HG03558 (cell line): ENCODE results near the gene SH3RF3.
"Not testable (repeated sequence)": the region's sequence is repeated elsewhere in the genome, so short reads cannot be mapped to it uniquely, and the experiment has no call there.

ENCODE experiments used
- ATAC-seq: cut with Tn5 transposase; IDR thresholded peaks from one replicate; pipeline ENCODE4 v1.9.1; 2021; ENCODE audit warnings: moderate number of reproducible peaks; ENCODE audit not compliant: unreplicated experiment; ENCODE audit errors: extremely low read depth

The SH3RF3 gene

DNA sequence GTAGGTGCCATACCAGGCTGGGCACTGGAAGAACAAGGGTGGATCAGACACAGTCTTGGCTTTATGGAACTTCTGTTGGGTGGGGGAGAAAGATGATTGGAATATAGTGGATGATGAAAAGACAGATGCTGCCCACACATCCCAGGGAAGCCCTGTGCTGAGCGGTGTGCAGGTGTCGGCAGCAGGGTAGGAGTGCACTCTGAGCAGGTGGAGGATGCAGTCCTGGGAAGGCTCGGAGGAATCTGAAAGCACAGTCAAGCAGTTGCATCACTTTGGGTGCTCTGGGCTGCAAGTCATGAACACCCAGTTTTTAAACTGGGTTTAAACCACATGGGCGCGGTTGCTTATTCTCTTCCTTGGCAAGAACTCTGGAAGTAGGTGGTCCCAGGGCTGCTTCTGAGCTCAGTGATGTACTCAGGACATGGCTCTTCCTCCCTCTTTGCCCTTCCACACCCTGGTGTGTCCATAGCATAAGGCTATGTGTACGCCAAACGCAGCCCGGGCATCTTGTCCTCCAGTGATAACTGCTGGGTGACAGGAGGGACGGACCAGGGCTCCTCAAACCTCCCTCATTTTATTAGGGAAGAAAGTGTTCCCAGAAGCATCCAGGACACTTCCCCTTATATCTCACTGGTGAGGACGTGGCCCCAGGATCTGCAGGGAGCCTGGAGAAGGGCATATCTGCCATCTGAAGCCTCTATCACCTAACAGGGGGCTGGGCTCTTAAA lies 84.0 kb downstream of the SH3RF3 start:
- ATAC-seq, result no peak

DNA sequence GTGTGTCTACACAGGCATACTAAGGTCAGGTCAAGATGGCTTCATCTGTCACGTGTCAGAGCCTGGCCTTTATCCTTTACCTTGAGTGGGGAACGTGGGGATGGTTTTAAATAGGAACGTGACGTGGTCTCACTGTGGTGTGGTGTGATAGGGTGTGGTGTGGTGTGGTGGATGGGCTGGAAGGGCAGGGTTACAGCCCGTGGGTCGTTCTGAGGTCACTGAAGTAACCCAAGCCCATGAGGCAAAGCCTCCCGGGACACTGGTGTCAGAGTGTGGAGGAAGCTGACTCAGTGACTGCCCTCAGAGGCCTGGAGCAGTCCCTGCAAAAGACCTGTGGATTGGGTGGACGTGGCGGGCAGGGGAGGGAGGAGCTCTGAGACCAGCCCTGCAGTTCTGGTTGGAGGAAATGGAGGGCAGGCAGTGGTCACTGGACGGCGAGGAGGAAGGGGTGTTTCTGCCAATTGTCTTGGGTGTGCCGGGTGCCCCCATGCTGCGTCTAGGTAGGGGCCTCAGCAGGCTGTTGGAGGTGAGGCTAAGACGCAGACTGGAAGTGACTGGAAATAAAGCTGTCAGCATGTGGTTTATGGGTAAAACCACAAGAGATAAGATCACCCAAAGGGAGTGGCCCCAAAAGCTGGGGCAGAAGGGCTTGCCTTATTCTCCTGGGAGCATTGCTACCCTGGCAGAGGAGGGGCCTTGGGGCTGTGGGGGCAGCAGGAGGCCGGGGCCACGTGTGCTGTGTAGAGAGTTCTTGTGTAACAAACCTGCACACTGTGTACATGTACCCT lies 84.8 kb downstream of the SH3RF3 start:
- peak; percentile 41 for ATAC-seq

DNA sequence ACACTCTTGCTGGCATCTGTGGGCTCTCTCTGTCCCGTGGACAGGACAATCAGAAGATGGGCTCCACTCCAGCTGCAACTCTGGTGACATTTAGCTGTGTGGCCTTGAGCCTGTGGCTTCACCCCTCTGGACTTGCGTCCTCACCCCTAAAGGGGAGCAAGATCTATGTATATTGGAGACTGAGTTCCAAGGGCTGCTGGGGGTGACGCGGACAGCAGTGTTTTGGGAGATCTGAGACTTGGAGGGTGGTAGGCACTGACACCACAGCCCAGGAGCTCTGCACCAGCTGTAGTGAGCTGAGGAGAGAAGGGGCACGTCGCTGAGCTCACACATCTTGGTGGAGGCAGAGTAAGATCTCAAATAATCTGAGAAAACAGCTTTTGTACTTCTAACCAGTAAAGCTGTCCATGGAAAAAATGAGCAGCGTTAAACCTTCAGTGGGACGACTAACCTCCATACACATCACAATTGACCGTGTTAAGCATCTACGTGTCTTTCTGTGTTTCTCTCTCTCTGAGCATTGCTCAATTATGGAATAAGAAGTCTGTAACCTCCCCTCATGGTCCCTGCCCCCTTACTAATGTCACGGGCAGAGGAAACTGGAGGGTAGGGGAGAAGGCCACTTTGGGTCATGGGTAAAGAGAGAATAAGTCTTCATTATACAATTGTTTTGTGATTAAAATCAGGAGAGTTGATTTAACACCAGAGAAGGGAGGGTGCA lies 85.8 kb downstream of the SH3RF3 start:
- ATAC-seq, result no peak

DNA sequence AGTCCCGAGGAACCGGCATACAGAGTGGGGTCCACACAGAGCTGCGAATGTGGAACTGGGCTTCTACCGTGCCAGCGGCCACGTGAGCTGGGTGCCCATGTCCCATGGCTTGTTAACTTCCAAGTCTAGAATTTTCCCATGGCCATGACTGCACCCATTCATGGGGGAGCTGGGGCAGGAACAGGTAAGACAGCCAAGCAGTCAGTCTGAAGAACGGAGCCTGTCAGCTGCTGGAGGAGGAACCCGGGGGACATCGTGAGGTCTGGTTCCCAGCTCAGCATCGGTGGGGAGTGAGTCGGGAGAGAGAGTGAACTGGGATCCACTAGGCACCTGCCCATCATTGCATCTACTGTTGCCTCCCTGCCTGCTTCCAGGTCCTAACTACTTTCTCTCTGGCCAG lies 86.9 kb downstream of the SH3RF3 start:
- ATAC-seq, result no peak

DNA sequence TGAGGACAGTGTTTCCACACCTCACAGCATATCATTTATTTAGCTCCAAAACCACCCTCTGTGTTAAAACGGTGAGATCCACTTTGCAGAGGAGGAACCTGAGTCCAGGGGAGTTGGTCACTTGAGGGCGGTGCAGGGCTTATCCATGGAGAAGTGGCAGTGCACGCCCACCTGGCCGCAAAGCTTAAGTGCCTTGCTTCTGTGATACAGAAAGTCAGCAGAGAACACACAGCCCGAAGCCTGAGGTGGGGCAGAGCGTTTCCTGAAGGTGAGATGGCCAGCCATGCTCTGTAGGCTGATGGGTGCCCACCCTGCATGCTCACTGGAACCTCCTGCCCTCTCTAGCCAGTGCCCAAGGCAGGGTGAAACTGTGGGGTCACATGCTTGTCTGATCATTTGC lies 87.3 kb downstream of the SH3RF3 start:
- no peak for ATAC-seq

DNA sequence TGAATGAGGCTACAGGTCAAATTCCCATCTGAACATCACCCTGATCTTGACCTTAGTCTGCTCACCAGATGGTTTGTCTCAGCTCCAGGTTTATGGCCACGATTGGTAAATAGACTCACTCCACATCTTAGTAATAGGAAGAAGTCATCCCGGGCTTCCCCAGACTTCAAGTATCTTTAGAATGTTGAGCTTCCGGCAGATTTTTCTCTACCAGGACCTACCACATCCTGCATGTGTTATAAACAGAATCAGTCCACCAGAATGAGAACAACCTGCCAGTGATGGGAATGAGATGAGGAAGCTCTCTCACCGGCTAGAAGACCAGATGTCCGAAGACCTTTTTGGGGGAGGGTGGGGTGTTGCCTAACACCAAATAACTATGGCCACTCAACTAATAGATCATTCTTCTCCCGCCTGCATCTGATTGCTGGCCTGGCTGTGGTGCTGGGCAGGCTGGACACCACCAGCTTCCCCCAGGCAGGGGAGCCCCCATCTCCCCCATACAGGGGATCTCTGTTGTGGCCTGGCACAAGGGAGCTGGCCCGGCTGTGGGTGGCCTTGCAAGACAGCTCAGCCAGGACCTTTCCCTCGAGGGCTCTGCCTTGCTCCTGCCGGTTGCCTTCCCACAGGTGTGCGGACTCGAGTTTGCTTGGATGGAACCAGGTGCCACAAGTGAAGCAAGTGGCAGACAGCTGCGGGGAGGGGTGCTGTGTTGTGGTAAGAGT lies 88.5 kb downstream of the SH3RF3 start:
- no peak for ATAC-seq

DNA sequence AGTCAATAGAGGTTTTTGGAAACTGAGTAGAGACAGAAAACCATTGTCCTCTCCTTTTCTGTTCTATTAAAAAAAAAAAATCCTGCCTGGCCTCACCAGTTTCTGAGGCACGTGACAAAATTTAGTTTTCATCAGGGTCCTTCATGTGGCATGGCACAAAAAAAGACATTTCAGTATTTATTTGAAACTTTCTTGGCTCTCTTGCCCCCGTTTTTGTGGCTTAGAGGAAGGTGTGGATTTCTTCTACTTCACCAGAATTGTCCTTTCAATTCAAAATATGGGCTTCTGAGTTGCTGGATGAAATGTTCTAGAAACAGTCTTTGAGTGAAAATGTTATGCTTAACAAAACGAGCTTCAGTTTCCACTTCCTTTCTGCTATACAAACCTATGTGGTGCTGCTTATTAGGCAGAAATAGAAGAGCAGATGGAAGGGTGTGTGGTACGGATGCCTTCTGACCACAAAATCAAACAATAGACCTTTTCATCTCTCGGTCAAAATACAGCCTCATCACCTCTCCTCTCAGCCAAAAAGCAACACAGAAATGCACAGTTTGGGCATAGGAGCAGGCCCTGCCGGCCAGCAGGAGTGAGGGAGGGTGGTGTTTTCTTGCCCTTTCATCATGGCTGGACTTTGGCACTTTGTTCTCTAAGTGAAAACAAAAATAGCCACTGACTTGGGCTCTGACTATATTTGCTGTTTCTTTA lies 89.2 kb downstream of the SH3RF3 start:
- ATAC-seq, result no peak

DNA sequence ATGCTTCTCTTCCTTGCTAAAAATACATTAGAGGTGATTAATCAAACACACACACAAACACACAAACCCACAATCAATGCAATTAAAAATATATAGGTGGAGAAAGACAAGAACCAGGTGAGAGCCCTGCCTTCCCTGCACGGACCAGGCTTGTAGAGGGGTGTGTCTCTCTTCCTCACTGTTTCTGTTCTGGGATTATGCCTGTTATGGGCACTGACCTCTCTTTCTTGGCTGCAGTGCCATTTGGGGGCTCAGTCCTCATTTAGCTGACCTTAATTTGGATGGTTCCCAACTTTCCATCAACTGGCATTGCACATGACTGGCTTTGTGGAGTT lies 89.8 kb downstream of the SH3RF3 start:
- no peak for ATAC-seq

DNA sequence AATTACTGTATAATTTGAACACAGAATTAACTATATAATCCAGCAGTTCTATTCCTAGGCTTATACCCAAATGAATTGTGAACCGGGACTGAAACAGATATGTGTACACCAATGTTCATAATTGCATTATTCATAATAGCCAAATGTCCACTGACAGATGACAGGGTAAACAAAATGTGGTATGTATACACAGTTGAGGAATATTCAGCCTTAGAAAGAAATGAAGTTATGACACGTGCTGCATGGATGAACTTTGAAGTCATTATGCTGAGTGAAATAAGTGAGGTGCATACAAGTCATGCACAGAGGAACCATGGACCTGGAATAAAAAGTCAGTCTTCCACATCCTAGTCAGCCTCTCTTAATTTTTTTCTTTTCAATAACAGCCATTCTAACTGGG lies 91.9 kb downstream of the SH3RF3 start:
- ATAC-seq, result no peak

DNA sequence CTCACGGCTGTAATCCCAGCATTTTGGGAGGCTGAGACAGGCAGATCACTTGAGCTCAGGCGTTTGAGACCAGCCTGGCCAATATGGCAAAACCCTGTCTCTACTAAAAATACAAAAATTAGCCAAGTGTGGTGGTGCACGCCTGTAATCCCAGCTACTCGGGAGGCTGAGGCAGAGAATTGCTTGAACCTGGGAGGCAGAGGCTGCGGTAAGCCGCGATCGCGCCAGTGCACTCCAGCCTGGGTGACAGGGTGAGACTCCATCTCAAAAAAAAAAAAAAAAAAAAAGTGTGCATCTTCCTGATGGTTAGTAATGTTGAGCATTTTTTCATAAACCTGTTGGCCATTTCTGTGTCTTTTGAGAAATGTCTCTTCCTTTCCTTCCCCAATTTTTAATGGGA lies 92.3 kb downstream of the SH3RF3 start:
- ATAC-seq, result not testable (repeated sequence)

DNA sequence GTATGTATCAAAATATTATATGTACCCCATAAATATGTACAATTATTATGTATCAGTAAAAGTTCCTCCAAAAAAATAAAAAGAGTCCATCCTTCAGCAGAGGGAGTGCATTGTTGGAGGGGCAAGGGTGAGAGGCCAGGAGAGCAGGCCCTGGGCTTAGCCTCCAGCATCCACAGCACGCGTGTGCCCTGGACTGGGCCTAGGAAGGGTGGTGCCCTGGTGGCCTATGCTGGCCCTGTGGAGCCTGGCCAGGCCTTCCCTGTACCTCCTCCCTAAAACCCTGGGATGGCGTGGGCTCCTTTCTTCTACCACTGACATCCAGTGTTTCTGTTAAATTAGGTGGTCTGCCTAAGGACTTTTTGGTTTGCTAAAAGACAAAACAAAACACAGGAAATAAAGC lies 93.4 kb downstream of the SH3RF3 start:
- no peak for ATAC-seq

DNA sequence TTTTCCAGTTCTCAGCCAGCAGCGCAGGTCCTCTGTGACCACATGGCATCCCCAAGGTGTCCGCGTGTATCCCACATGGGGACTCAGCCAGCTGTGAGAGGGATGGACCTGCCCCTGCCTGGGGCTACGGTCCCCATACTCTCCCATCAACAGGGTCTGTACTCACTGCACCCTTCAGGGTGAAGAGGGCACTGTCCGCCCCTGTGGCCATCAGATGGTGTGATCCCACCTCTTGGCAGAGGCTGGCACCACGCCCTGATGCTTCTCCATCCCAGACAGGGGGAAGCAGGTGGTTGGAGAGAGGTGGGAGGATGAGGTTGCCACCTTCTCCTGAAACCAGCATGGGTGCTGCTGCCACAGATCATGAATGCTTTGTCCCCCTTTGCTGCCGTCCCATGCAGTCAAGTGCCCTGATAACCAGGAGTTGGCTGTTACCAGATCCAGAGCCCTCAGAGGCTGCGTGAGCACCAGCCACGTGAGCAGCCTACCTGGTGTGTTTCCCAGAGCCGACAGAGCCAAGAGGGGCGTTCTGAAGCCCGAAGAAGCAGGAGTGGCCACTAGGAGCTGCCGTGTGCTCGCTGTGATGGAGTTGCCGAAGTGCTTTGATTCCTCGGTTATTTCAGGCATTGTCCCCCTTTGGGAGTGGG lies 93.9 kb downstream of the SH3RF3 start:
- no peak for ATAC-seq

DNA sequence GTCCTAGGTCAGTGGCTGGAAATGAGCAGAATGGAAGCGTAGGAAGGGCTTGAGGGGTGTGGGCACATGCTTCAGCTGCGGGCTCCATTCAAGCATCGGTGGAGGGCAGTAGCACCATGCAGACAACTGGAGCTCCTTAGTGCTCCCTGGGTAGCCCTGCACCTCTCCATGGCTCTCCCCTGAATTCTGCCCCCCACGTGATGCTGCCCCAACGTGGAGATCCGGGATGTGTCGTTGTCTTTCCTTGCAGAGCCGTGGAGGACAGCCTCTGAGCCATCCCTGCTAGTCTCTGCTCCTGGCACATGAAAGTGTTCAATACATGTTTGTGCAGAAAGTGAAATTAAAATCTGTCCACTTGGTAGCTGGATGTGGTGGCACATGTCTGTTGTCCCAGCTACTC lies 94.5 kb downstream of the SH3RF3 start:
- no peak for ATAC-seq

DNA sequence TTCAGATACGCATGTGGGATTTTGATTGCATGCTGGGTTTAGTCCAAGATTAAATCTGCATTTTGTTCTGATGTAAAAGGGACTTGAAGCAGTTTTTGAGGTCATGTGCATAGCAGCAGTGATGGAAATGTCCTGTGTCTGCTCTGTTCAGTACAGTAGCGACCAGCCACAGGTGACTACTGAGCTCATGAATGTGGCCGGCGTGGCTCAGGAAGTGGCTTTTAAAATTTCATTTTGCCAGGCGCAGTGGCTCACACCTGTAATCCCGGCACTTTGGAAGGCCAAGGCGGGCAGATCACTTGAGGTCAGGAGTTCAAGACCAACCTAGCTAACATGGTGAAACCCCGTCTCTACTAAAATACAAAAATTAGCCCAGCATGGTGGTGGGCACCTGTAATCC lies 95.3 kb downstream of the SH3RF3 start:
- not testable (repeated sequence) for ATAC-seq

DNA sequence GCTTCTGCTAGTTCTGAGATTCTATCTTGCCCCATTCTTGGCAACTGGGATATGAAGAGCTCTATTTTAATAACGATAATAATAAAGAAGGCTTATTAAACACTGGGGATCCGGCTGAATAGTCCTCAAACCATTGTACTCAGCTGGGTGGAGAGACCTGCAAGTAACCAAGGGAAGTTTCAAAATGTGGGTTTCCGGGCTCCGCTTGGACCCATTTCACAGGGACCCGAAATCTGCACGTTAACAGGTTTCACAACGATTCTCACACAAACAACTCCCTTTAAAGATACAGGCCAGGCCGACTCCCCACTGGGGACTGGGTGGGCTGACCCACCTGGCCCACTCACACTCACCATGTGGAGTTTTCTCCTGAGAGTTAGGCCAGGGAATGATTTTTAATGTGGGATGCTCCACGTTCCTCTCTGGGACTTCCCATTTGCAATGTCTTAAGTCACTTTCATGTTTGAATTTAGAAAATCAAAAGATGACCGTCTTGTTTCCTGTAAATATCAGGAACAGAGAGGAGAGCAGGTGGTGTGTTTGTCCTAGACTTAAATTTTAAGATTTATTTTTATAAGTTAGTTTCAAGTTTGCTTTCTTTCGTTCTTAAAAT lies 96.3 kb downstream of the SH3RF3 start:
- no peak for ATAC-seq

DNA sequence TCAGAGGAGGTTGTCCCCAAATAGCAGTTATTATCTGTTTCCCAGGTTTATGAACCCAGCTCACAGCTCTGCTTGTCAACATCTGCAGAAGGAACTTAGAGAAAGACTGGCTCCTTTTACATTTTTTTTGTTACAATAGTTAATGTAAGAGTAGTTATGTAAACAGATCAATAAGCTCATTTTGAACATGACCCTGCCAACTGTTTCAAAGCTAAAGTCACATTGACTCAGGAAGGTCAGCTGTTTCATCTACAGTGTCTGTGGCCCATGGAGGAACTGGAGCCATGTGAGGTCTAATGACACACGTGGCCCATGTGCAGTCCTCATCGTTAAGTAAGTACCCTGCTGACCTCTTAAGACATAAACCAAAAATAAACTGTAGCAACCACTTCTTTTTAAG lies 97.1 kb downstream of the SH3RF3 start:
- no peak for ATAC-seq

DNA sequence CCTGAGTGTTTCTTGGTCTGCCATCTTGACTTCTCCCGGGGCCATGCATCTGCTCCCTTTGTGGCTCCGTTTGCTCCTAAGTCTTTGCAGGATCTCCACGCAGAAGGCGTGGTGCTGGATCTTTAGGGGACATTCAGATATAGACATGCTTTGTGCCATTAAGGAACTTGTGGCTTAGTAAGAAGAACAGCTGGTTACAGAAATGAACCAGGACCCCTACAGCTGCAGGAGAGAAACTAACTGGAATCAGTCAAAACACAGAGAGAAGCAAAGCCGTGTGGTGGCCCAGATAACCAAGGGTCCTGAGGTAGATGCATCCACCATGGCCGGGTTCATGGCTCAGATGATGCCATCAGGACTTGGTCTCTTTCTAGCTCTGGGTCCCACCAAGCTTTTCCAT lies 97.6 kb downstream of the SH3RF3 start:
- ATAC-seq, result no peak

DNA sequence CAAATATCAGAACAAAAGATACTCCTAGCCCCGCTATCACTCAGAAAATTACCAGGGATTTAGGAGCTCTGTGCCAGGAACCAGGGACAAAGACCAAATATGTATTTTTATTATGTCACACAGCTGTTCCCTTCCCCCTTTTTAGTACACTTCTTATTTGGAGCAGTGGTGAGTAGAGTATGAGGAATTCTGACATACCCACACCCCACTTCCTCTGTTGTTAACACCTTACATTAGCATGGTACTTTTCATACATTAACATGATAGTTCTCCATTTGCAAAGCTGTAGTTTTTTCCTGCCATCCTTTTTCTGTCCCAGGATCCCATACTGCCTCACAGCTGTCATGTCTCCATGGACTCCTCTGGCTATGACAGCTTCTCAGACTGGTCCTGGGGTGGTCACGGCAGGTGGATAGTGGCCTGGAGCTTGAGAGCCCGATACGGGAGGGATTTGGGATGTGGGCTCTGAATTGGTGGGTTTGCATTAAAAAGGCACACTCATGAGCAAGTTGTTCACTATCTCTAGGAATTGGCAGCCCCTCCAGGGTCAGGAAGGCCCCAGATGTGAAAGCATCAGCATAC lies 100.2 kb downstream of the SH3RF3 start:
- no peak for ATAC-seq

DNA sequence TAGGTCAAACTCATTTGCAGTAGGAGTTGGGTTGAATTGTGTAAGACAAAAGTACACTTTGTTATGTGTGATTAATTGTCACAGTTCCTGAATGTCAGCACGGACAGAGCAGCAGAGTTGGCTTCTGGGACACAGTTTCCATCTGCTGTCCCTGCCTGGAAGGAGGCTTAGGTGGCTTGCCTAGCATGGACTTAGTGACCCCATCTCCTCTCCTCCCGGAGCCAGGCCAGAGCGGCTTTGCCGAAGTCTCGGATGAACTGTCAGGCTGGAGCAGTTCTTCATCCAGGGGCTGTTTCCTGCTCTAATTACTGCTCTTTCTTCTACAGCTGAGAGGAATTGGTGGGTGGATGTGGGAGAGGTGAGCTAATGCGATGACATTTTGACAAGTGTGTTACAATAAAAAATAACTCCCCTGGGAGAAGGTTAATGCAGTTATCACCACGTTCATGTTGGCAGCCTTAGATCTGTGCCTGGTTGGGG lies 102.0 kb downstream of the SH3RF3 start:
- no peak for ATAC-seq
